Colonic mucosa (tissue), 4 donors: ENCODE data around the gene NRXN2. TPM values are rescaled to one million over a fixed set of nuclear protein-coding genes. Genes with fewer than 3 reads are reported as not detected.

Source experiments
- DNase-seq: peaks from one replicate; pipeline ENCODE4 v3.0.0-alpha.2; 2020
- H3K27ac ChIP-seq: fragments of 200-600 bp; one replicate; pipeline ENCODE4 v1.8.0; 2021
- H3K27me3 ChIP-seq: fragments of 200-600 bp; one replicate; pipeline ENCODE4 v1.8.0; 2021
- H3K36me3 ChIP-seq: fragments of 200-600 bp; one replicate; pipeline ENCODE4 v1.8.0; 2021
- H3K4me1 ChIP-seq: fragments of 200-600 bp; one replicate; pipeline ENCODE4 v1.8.0; 2021; ENCODE audit warnings: mild to moderate bottlenecking
- H3K4me3 ChIP-seq: fragments of 200-600 bp; one replicate; pipeline ENCODE4 v1.8.0; 2021
- H3K9ac ChIP-seq, 2 donors: one replicate each; pipeline ENCODE4 v1.7.0; 2013; ENCODE audit warnings: control low read depth in 2 of 2, low read depth in 2 of 2, low read length in 2 of 2
- H3K9me3 ChIP-seq: fragments of 200-600 bp; one replicate; pipeline ENCODE4 v1.8.0; 2021
- CTCF ChIP-seq: fragments of 200-600 bp; IDR thresholded peaks from one replicate; pipeline ENCODE4 v1.8.0; 2022; ENCODE audit warnings: antibody characterized with exemption, mild to moderate bottlenecking
- intact Hi-C: fragments of 100-400 bp; cut with DNase I; formaldehyde crosslinking; loops from one replicate; pipeline ENCODE4 v1.14.1; 2022
- total RNA-seq, 2 donors: library from RNA; stranded (reverse); fragmentation: NEBNext Ultra II Directional in 1 of 2; extraction: Animal tissue kit (Norgen Biotek cat#: 25700) in 1 of 2; gene quantifications; one replicate each; pipeline ENCODE4 v1.2.1, GENCODE V29; 2021
- donor health status: healthy.
- donor health status: DM: no; HTN: no; CAD: no.
- donor health status: DM: no; HTN: no; CAD: no.

Gene NRXN2
- total RNA-seq, 2 donors from 2014 or later = 2.2 to 5.4 TPM

GRCh38 chr11:64696045-64696444, 27.0 kb downstream of the NRXN2 start:
- H3K4me3 ChIP-seq = no peak overlapping the region
- TF ChIP-seq CTCF = no peak
- DNase-seq = no peak
- H3K9ac ChIP-seq = no peak overlapping the region
- H3K27ac ChIP-seq = no peak overlapping the region
- no peaks in the 10 kb centered on the region for H3K4me1 ChIP-seq
- H3K9me3 ChIP-seq = no peaks in the 10 kb centered on the region
- intact Hi-C loops = no loop called here
- H3K36me3 ChIP-seq = no peaks in the 10 kb centered on the region
- peaks cover 8% of the 10 kb centered on the region for H3K27me3 ChIP-seq

GRCh38 chr11:64695548-64695947, 27.4 kb downstream of the NRXN2 start:
- H3K9ac ChIP-seq = no peak overlapping the region
- no peaks in the 10 kb centered on the region for H3K36me3 ChIP-seq
- no peak for TF ChIP-seq CTCF
- DNase-seq = no peak
- H3K4me3 ChIP-seq = no peak overlapping the region
- no peaks in the 10 kb centered on the region for H3K4me1 ChIP-seq
- peaks cover 8% of the 10 kb centered on the region for H3K27me3 ChIP-seq
- intact Hi-C loops = no loop called here
- no peak overlapping the region for H3K27ac ChIP-seq
- H3K9me3 ChIP-seq = no peaks in the 10 kb centered on the region

GRCh38 chr11:64694821-64695365, 28.1 kb downstream of the NRXN2 start:
- TF ChIP-seq CTCF = no peak
- Histone ChIP-seq H3K27ac (no peak overlapping the region), H3K36me3 (no peaks in the 10 kb centered on the region), H3K9ac (no peak overlapping the region), H3K27me3 (peaks cover 8% of the 10 kb centered on the region), H3K4me3 (no peak overlapping the region), H3K9me3 (no peaks in the 10 kb centered on the region), H3K4me1 (no peaks in the 10 kb centered on the region)
- no peak for DNase-seq
- intact Hi-C loops = no loop called here

GRCh38 chr11:64694026-64694755, 28.8 kb downstream of the NRXN2 start:
- H3K27me3 ChIP-seq = peaks cover 8% of the 10 kb centered on the region

GRCh38 chr11:64692764-64693331, 30.1 kb downstream of the NRXN2 start:
- intact Hi-C loops = no loop called here

More at GRCh38 chr11:64694026-64694755, 28.8 kb downstream of the NRXN2 start:
- Histone ChIP-seq H3K9ac (no peak overlapping the region), H3K4me1 (no peaks in the 10 kb centered on the region), H3K4me3 (no peak overlapping the region), H3K27ac (no peak overlapping the region), H3K36me3 (no peaks in the 10 kb centered on the region), H3K9me3 (no peaks in the 10 kb centered on the region)
- TF ChIP-seq CTCF = no peak
- intact Hi-C loops = no loop called here
- DNase-seq = no peak

More at GRCh38 chr11:64692764-64693331, 30.1 kb downstream of the NRXN2 start:
- Histone ChIP-seq H3K9me3 (no peaks in the 10 kb centered on the region), H3K9ac (no peak overlapping the region), H3K27ac (no peak overlapping the region), H3K36me3 (no peaks in the 10 kb centered on the region), H3K27me3 (peaks cover 8% of the 10 kb centered on the region), H3K4me1 (no peaks in the 10 kb centered on the region), H3K4me3 (no peak overlapping the region)
- no peak for DNase-seq
- TF ChIP-seq CTCF = no peak
